HL-60 (cell line): ENCODE results near the gene STARD10.

ENCODE experiments used
- CTCF ChIP-seq: IDR thresholded peaks from one replicate; pipeline ENCODE4 v1.5.1; 2011; ENCODE audit warnings: low read length, control low read depth, inconsistent platforms; ENCODE audit not compliant: insufficient read depth
- GABPA ChIP-seq: IDR thresholded peaks from 2 replicates; pipeline ENCODE4 v1.6.1; 2012; ENCODE audit warnings: low read depth
- POLR2AphosphoS5 ChIP-seq: IDR thresholded peaks from 2 replicates; pipeline ENCODE4 v1.6.1; 2012; ENCODE audit warnings: low read depth
- REST ChIP-seq: IDR thresholded peaks from 2 replicates; pipeline ENCODE4 v1.6.1; 2012; ENCODE audit warnings: low read depth; ENCODE audit not compliant: insufficient replicate concordance
- SPI1 ChIP-seq: IDR thresholded peaks from 2 replicates; pipeline ENCODE4 v1.6.1; 2012; ENCODE audit warnings: low read depth, mild to moderate bottlenecking, borderline replicate concordance

DNA sequence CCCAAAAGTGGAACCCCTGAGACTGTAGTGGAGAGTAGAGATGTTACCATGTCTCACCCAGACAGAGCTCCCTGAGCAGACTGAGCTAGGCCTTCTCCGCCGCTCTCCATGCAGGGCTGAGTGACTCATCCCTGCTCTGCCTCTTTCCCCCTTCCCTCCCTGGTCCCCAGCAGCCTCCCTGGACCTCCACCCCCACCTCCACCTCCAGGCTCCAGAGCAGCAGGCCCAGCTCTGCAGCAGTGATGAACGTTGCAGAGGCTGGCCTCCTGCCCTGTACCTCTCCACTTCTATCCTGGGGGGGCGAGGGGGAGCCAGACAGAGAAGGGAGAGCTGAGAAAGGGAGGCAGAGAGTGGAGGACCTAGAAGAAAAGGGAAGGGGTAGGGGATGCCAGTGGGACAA is 22.3 kb downstream of the STARD10 start:
- TF ChIP-seq CTCF (no peak), POLR2AphosphoS5 (no peak), REST (no peak), SPI1 (no peak), GABPA (no peak)
